GM21723 (cell line): ENCODE results near the gene SDR9C7.
"Not testable (repeated sequence)": the region's sequence is repeated elsewhere in the genome, so short reads cannot be mapped to it uniquely, and the experiment has no call there.

Experiments
- ATAC-seq: cut with Tn5 transposase; IDR thresholded peaks from one replicate; pipeline ENCODE4 v1.9.1; 2021; ENCODE audit warnings: mild to moderate bottlenecking, moderate library complexity; ENCODE audit not compliant: unreplicated experiment

SDR9C7 gene

GRCh38 chr12:56879240-56880124, 54.7 kb downstream of the SDR9C7 start:
- not testable (repeated sequence) for ATAC-seq

DNA sequence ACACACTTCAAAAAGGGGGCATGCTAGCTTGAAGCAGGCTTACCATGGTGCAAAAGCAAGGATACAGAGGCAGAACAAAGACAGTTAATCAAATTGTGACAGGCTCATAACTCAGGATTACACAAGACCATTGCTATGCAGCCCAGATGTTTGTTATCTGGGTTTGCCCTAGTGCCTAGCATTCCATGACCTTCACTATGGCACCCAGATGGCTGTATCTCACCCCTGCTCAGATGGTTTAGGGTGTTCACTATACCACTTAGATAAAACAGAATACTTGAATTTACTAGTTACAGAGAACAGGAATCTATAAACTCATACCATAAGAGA, 56.2 kb downstream of the SDR9C7 start:
- no peak for ATAC-seq

- ATAC-seq, result no peak
Measured at GRCh38 chr12:56877195-56878009, 56.8 kb downstream of the SDR9C7 start.

DNA sequence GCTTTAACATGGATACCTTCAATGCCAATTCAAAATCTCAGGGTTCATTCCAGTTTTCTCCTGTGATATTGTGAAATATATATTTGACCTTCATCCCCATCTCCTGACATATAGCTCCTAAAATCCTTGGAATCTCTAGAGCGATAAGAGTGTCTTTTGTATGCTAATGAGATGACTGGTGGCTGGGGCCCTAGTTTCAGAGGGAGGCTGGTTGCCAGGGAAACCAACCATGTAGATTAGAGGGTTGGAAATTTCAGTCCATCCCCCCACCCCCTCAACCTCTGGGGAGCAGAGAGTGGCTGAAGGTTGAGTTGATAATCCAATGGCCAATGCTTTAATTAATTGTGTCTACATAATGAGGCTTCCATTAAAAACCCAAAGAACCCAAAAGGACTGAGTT, 59.4 kb downstream of the SDR9C7 start:
- no peak for ATAC-seq

DNA sequence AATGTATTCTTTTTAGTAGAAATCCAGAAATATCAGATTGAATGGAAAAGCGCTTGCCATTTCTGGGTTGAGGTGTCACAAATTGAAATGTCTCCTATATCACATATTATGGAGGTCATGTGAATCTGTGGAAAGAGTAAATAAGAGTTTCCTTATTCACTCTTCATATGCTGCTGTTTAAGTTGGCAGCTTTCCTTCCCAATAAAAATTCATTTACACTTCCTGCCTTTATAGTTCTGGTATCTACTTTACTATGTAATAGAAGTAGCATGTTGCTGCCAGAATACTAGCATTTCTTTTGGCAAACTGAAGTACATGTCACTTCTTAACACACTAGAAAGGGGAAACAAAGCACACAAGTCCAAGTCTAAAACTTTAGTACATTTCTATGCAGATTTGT, 60.8 kb downstream of the SDR9C7 start:
- ATAC-seq, result no peak
